Fibroblast of the aortic adventitia (primary cell): Measurements from ENCODE around the gene PPP2R2C. TPM values are rescaled to one million over a fixed set of nuclear protein-coding genes. Genes with fewer than 3 reads are reported as not detected.

ENCODE experiments used
- DNase-seq: peaks from one replicate; pipeline ENCODE4 v3.0.0-alpha.2; 2010; ENCODE audit warnings: low read depth
- H3K4me3 ChIP-seq: 2 replicates; pipeline ENCODE4 v1.5.1; 2011; ENCODE audit warnings: low read depth, mild to moderate bottlenecking, control low read depth, low read length, moderate library complexity
- CTCF ChIP-seq: IDR thresholded peaks from 2 replicates; pipeline ENCODE4 v1.5.1; 2011; ENCODE audit warnings: mild to moderate bottlenecking, low read length, control low read depth, inconsistent platforms; ENCODE audit not compliant: insufficient read depth
- total RNA-seq: library from RNA; depleted of rRNA; stranded (reverse); fragments of >200 nt; gene quantifications from 2 replicates; pipeline ENCODE4 v1.2.3, GENCODE V29; 2012; ENCODE audit warnings: low replicate concordance

Gene PPP2R2C
- total RNA-seq, 1 donor: not detected

- no peak for TF ChIP-seq CTCF
- DNase-seq: no peak
- no peak overlapping the region for H3K4me3 ChIP-seq
Measured at GRCh38 chr4:6377626-6378492, 94.6 kb downstream of the PPP2R2C start.

DNA sequence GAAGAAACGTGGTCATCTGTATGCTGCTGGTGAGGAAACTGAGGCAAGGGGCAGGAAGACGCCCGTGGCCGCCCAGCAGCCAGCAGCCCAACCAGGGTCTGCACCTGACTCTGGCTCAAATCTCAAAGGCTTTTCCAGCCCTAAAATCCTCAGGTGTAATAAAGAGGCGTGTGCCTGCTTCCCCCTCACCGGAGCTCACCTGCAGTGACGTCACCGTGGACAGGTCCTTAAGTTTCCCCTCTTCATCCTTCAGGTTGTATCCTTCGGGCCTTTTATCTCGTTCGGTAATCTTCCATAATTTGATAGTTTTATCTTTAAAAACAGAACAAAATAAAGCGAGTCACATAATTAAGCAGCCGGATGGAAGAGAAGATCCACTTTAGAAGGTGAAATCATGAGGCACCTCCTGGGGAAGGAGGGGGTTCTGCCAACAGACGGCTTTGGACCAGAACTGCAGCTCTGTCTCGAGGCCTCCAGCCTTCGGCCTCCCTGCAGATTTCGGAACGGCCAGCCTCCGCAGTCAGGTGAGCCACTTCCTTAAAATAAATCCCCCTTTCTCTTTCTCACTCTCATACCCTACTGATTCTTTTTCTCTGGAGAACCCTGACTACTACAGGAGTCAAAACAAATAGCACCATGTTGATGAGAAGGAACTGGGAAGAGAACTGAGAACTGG is 96.7 kb downstream of the PPP2R2C start:
- TF ChIP-seq CTCF: no peak
- no peak for DNase-seq
- no peak overlapping the region for H3K4me3 ChIP-seq

DNA sequence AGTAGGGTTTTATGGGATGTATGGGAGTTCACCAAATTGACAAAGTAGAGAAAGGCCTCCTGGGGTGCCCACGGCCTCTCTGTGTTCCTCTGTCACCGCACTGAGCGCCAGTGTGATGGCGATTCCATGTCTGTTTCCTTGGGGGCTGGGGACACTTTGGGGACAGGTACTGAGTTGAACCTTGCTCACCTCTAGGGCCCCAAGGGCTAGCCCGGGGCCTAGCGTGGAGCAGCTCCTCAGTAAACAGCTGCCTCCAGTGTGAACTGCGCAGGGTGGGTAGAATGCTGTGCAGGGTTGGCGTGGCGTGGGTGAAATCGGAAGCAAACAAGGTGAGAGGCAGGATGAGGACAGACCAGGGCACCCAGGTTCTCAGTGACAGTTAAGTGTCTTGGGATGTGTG is 97.8 kb downstream of the PPP2R2C start:
- no peak for DNase-seq
- TF ChIP-seq CTCF: no peak
- H3K4me3 ChIP-seq: no peak overlapping the region

- TF ChIP-seq CTCF: no peak
Measured at GRCh38 chr4:6373541-6374410, 98.6 kb downstream of the PPP2R2C start.

DNA sequence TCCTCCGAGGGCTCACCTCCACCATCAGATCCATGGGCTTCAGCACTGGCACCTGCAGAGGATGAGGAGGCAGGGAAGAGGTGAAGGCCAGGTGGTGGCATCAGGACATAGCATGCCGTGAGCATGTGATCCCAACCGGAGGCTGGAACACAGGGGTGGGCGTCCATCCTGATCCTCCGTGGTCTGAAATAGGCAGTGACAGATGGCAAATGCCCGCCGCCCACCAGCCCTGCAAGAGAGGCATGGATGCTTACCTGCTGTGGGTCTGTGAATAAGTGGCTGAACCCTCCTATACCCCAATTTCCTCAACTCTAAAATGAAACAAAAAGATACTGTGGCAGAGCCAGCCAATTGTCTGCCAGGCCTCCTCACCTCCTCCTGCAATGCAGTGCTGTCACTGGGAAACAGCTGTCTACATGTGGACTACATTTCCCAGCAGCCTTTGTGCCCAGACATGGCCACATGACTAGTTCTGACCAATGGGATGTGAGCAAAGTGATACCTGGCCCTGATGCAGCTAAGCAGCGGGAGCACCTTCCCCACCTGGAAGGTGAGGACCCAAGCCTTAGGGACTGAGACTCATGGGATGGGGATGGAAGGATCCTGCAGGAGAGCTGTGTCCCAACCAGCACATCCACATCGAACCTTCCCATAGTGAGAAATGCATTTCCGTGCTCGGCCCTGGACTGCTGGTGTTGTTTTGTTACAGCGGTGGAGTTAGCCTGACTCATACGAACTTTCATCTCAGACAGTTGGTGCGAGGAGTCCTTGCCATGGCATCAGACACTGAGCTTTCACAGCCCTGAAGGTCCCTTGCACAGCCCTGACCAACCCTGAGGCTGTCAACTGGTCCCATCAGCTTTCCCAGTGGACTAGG is 99.5 kb downstream of the PPP2R2C start:
- TF ChIP-seq CTCF: no peak
- H3K4me3 ChIP-seq: no peak overlapping the region
- peak; percentile 20 for DNase-seq

More at GRCh38 chr4:6373541-6374410, 98.6 kb downstream of the PPP2R2C start:
- no peak for DNase-seq
- H3K4me3 ChIP-seq: no peak overlapping the region

GRCh38 chr4:6371812-6372211 is 100.6 kb downstream of the PPP2R2C start:
- no peak for DNase-seq
- TF ChIP-seq CTCF: no peak
- no peak overlapping the region for H3K4me3 ChIP-seq
